Common myeloid progenitor, CD34-positive (primary cell): ENCODE measurements around the gene SRC.
A peak's percentile ranks its signal among the peaks of the same experiment; 100 is the strongest.

Source experiments
- CTCF ChIA-PET: fragments of 350-600 bp; sonication (Branson Sonifier 250); formaldehyde crosslinking; loops from one replicate; lab custom pipeline; 2021; ENCODE audit warnings: antibody characterized with exemption; lab: Charles Lee
- POLR2A ChIA-PET: fragments of 350-600 bp; sonication (Branson Sonifier 250); formaldehyde crosslinking; loops from one replicate; lab custom pipeline; 2021; ENCODE audit warnings: antibody characterized with exemption; lab: Charles Lee
- DNase-seq, 3 donors: peaks; one replicate each; pipeline versions ENCODE4 v3.0.0 to v3.0.0-alpha.2; 2013
- H3K27ac ChIP-seq, 2 experiments: 1 replicate in 1 of 2; 2 replicates in 1 of 2; pipeline ENCODE4 v1.7.0; 2013; ENCODE audit warnings: inconsistent platforms in 2 of 2, low read length in 2 of 2, mild to moderate bottlenecking in 2 of 2, low read depth in 1 of 2, moderate library complexity in 1 of 2; ENCODE audit not compliant: severe bottlenecking in 2 of 2, insufficient read depth in 1 of 2, poor library complexity in 1 of 2
- H3K27me3 ChIP-seq, 5 experiments: replicated peaks in 2 of 5; 1 replicate in 3 of 5; 2 replicates in 2 of 5; pipeline versions ENCODE4 v1.6.1 to v1.7.0; 2013; ENCODE audit warnings: low read length in 4 of 5, mild to moderate bottlenecking in 2 of 5, moderate library complexity in 2 of 5, inconsistent platforms in 1 of 5; ENCODE audit not compliant: insufficient read depth in 5 of 5, control insufficient read depth in 4 of 5
- H3K36me3 ChIP-seq, 4 experiments: 1 replicate in 2 of 4; 2 replicates in 2 of 4; pipeline versions ENCODE4 v1.6.1 to v1.7.0; 2013; ENCODE audit warnings: low read length in 3 of 4, control low read depth in 1 of 4, mild to moderate bottlenecking in 1 of 4; ENCODE audit not compliant: control insufficient read depth in 4 of 4, insufficient read depth in 4 of 4
- H3K4me1 ChIP-seq, 4 experiments: 1 replicate in 3 of 4; 2 replicates in 1 of 4; pipeline versions ENCODE4 v1.6.1 to v1.7.1; 2013; ENCODE audit warnings: low read length in 3 of 4, mild to moderate bottlenecking in 3 of 4, control low read depth in 1 of 4, inconsistent platforms in 1 of 4, moderate library complexity in 1 of 4; ENCODE audit not compliant: control insufficient read depth in 4 of 4, insufficient read depth in 4 of 4; ENCODE audit errors: control extremely low read depth in 1 of 4
- H3K4me3 ChIP-seq, 7 experiments: 1 replicate in 4 of 7; 2 replicates in 3 of 7; pipeline versions ENCODE4 v1.5.1 to v1.7.0; 2013; ENCODE audit warnings: mild to moderate bottlenecking in 7 of 7, low read length in 6 of 7, moderate library complexity in 6 of 7, inconsistent platforms in 2 of 7, low read depth in 2 of 7, control low read depth in 1 of 7; ENCODE audit not compliant: insufficient read depth in 4 of 7, control insufficient read depth in 1 of 7; ENCODE audit errors: extremely low read depth in 1 of 7
- H3K9me3 ChIP-seq, 5 experiments: 1 replicate in 4 of 5; 2 replicates in 1 of 5; pipeline versions ENCODE4 v1.6.1 to v1.7.1; 2013; ENCODE audit warnings: low read length in 4 of 5, mild to moderate bottlenecking in 2 of 5, inconsistent platforms in 1 of 5, low read depth in 1 of 5, moderate library complexity in 1 of 5; ENCODE audit not compliant: control insufficient read depth in 4 of 5, insufficient read depth in 2 of 5; ENCODE audit errors: control extremely low read depth in 1 of 5
- WGBS: methylation state at CpG from one replicate; pipeline ENCODE4 v1.1.5; 2013; ENCODE audit not compliant: insufficient coverage; 5-methylcytosine and 5-hydroxymethylcytosine counted together

SRC gene

DNA sequence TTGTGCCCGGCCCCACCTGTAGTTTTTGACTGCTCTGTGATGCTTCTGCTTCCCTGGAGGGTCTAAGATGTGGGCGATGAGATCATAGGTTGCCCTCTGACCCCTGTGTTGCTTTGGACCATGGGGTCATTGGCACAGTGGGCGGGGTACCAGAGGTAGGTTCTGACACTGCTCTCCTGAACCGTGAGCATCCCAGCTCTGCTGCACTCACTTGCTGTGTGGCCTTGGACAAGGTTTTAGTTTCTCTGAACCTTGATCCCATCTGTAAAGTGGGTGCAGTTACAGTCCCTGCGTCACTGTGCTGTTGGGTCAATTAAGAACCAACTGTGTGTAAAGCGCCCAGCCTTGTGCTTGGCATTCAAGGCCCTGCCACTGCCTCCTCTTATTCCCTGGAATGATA lies 30.9 kb downstream of the SRC start:
- Histone ChIP-seq H3K4me1 (peaks cover 0 to 47% (median 38%) of the 10 kb centered on the region in 4 experiments), H3K36me3 (peaks cover 0 to 3% (median 0%) of the 10 kb centered on the region in 4 experiments), H3K9me3 (no peaks in the 10 kb centered on the region), H3K27ac (peak overlapping the region in 1 of 2 experiments; percentile 7), H3K4me3 (no peak overlapping the region), H3K27me3 (no peaks in the 10 kb centered on the region)
- CTCF ChIA-PET: interaction anchor here (1.3 to 1.9 kb wide), 3 partner anchors 9 to 97 kb away, joined by 3 to 5 read pairs (median 3); no protein-coding TSS in a partner anchor
- WGBS: 88% methylated on average over 5 of the region's 6 CpGs
- DNase-seq: no peak
- POLR2A ChIA-PET: interaction anchor here (1.4 kb wide), 1 partner anchor 20 kb away, joined by 6 read pairs; no protein-coding TSS in a partner anchor

DNA sequence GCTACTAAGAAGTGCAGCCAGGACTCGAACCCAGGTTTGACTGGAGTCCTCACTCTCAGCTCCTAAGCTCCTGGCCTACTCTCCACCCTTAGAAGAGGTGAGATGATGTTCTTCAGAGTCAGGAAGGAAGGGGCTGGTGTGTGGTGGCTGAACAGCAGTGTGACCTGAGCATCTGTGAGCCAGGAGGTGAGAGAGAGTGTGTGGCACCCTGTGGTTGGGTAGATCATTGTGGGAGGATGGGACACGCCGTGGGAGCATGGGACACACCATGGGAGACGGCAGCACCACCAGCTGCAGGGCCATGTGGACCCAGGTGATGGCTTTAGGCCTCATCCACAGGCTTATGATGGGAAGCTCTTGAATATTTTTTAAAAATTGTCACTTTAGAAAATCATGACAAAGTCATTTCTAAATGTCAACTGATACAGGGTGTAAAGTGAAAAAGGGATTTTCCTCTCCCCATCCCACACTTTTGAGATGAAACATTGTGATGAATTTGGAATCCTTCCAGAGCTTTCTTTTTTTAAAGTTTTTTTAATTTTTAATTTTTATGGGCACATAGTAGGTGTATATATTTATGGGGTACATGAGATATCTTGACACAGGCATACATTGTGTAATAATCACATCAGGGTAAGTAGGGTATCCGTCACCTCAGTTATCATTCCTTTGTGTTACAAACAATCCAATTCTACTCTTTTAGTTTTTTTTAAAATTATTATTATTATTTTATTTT lies 31.6 kb downstream of the SRC start:
- CTCF ChIA-PET: interaction anchor here (0.7 to 2.0 kb wide), 8 partner anchors 8 to 105 kb away, joined by 3 to 7 read pairs (median 3); no protein-coding TSS in a partner anchor
- Histone ChIP-seq H3K4me3 (peak overlapping the region in 1 of 7 experiments; percentile 16), H3K27me3 (no peaks in the 10 kb centered on the region), H3K36me3 (peaks cover 0 to 3% (median 0%) of the 10 kb centered on the region in 4 experiments), H3K9me3 (no peaks in the 10 kb centered on the region), H3K27ac (peak overlapping the region in 1 of 2 experiments; percentile 56), H3K4me1 (peaks cover 0 to 47% (median 38%) of the 10 kb centered on the region in 4 experiments)
- WGBS: 26% methylated on average over 3 of the region's 5 CpGs
- DNase-seq: peak in 2 of 3 donors; percentile 59 to 82
- POLR2A ChIA-PET: interaction anchor here (0.8 to 1.4 kb wide), 2 partner anchors 11 to 21 kb away, joined by 3 to 6 read pairs; no protein-coding TSS in a partner anchor

DNA sequence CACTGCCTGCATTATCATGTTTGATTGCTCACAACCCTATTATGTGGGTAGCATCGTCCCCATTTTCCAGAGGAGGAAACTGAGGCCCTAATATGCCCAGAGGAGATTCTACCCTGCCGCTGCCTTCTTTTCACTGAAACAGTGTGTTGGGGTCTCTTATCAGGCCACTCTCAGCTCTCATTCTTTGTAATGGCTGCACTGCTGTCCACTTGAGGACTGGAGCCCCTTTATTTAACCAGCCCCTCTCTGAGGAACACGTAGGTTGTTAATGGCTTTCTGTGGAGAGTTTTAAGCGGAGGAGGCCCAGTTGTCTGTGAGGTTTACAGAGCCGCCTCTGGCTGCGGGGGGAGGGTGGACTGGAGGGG lies 32.5 kb downstream of the SRC start:
- Histone ChIP-seq H3K27me3 (no peaks in the 10 kb centered on the region), H3K36me3 (peaks cover 0 to 3% (median 0%) of the 10 kb centered on the region in 4 experiments), H3K27ac (peak overlapping the region; percentile 66 to 85), H3K4me3 (no peak overlapping the region), H3K4me1 (peaks cover 0 to 47% (median 38%) of the 10 kb centered on the region in 4 experiments), H3K9me3 (no peaks in the 10 kb centered on the region)
- DNase-seq: peak in 1 of 3 donors; percentile 40
- WGBS: 51% methylated on average over 5 of the region's 6 CpGs
- ChIA-PET CTCF (interaction anchor here (0.6 to 2.0 kb wide), 10 partner anchors 10 to 106 kb away, joined by 3 to 7 read pairs (median 3); no protein-coding TSS in a partner anchor), POLR2A (interaction anchor here (0.8 to 1.7 kb wide), 4 partner anchors 11 to 89 kb away, joined by 3 to 6 read pairs (median 4); partner anchors contain the start of gene MANBAL)

DNA sequence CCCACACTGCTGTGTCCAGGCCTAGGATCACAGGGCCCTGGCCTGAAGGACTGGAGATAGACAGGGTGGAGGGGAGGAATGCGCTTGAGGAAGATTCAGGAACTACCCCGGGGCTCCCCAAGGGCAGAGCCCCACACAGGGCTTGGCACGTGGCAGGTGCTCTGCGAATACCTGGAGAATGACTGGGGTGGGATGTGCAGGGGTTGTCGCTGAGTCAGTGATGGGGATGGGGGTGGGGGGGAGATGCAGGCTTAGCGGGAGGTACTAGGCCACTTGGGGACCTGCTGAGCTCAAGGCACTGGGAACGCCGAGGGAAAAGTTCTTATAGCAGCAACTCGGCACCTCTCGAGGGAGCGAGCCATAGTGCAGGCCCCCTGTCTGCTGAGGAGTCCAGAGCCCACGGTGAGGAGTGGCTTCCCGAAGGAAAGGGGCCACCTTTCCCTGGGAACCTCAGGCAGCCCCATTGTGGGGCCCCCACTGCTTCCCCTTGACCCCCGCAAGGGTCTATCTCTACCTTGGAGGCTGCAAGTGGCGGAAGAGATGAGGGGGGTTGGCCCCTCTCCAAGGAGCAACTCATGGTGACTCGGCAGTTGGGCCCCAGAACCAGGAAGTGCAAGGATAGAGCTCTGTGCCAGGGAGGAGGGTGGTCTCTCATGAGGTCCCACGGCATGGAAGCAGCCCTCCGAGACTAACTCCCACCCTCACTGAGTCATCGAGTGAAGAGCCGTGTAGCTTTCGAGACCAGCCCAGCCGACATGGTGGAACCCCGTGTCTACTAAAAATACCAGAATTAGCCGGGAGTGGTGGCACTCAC lies 33.1 kb downstream of the SRC start:
- ChIA-PET CTCF (interaction anchor here (0.7 to 2.0 kb wide), 10 partner anchors 14 to 103 kb away, joined by 3 to 7 read pairs (median 3); partner anchors contain the start of gene MANBAL), POLR2A (interaction anchor here (1.0 to 1.7 kb wide), 3 partner anchors 61 to 90 kb away, joined by 3 to 5 read pairs (median 4); partner anchors contain the start of gene MANBAL)
- H3K4me3 ChIP-seq: peak overlapping the region in 4 of 7 experiments; percentile 26 to 50 (median 38)

DNA sequence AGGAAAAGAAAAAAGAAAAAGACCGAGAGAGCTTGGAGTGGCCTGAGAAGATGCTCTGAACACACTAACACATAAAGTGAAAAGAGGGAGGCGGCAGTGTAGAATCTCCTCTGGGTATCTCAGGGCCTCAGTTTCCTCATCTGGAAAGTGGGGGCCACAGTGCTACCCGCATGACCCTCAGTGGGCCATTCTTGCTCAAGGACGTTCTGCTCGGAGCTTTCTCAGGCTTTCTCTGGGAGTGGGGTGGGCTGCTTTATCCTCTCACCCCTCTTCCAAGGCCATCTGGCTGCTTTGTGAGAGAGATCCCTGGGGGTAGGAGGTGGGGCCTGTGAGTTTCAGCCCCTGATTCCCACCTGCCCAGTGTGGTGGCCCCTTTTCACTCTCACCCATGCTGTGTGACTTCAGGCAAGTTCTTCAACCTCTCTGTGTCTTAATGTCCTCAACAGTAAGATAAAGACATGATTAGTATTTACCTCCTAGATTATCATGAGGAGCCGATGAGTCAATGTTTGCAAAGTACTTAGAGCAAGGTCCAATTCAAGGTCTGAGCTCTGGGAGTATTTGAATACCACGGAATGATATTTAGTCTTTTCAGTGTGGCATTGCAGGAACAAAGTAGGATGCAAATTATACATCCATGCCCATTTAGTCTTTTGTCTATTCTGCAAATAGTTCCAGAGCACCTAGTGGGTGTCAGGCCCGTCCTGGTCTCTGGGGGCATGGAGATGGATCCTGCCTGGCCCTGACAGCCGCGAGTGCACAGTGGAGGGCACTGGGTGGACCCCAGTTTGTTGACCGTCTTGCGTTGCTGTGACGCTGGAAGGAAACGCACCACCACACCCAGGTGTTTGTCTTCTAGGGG lies 34.3 kb downstream of the SRC start:
- Histone ChIP-seq H3K9me3 (no peaks in the 10 kb centered on the region), H3K4me3 (no peak overlapping the region), H3K4me1 (peaks cover 0 to 58% (median 48%) of the 10 kb centered on the region in 4 experiments), H3K27me3 (no peaks in the 10 kb centered on the region), H3K27ac (peak overlapping the region in 1 of 2 experiments; percentile 85), H3K36me3 (peaks cover 0 to 3% (median 0%) of the 10 kb centered on the region in 4 experiments)
- DNase-seq: no peak
- ChIA-PET POLR2A (interaction anchor here (0.7 to 1.7 kb wide), 4 partner anchors 62 to 107 kb away, joined by 3 to 5 read pairs (median 4); partner anchors contain the start of gene MANBAL), CTCF (interaction anchor here (0.7 to 1.6 kb wide), 9 partner anchors 15 to 153 kb away, joined by 3 to 6 read pairs (median 3); partner anchors contain the start of gene MANBAL)
- 96% methylated on average over 5 of the region's 14 CpGs for WGBS

More for the DNA sequence above, 33.1 kb downstream of the SRC start:
- WGBS: 3% methylated on average over 24 of the region's 24 CpGs
- peak; percentile 94 to 97 (median 96) for DNase-seq
- Histone ChIP-seq H3K36me3 (peaks cover 0 to 3% (median 0%) of the 10 kb centered on the region in 4 experiments), H3K27me3 (no peaks in the 10 kb centered on the region), H3K27ac (peak overlapping the region; percentile 66 to 85), H3K4me1 (peaks cover 0 to 49% (median 40%) of the 10 kb centered on the region in 4 experiments), H3K9me3 (no peaks in the 10 kb centered on the region)
